HepG2 (cell line): Measurements from ENCODE around the gene SCARB2. TPM values are rescaled to one million over a fixed set of nuclear protein-coding genes. Genes with fewer than 3 reads are reported as not detected.

ENCODE experiments used
- GABPA ChIP-seq, 2 experiments: IDR thresholded peaks; 2 replicates each; pipeline ENCODE4 v1.6.1; 2011 to 2016; ENCODE audit warnings: low read depth in 2 of 2, low read length in 1 of 2, missing biosample characterization in 1 of 2, missing genetic modification characterization in 1 of 2
- HOXA7 ChIP-seq: sonication (generic); formaldehyde crosslinking; IDR thresholded peaks from 2 replicates; pipeline ENCODE4 v1.8.1; 2022; ENCODE audit warnings: mild to moderate bottlenecking, missing genetic modification reagents, moderate library complexity
- MXD1 ChIP-seq: sonication (generic); formaldehyde crosslinking; IDR thresholded peaks from 2 replicates; pipeline ENCODE4 v1.4.0; 2020; ENCODE audit warnings: mild to moderate bottlenecking, missing genetic modification reagents
- NCOA2 ChIP-seq: sonication (generic); formaldehyde crosslinking; IDR thresholded peaks from 2 replicates; pipeline ENCODE4 v1.8.0; 2022; ENCODE audit warnings: inconsistent platforms
- PBX2 ChIP-seq: IDR thresholded peaks from 2 replicates; pipeline ENCODE4 v1.6.1; 2016; ENCODE audit warnings: control low read depth
- ZNF142 ChIP-seq: sonication (generic); formaldehyde crosslinking; IDR thresholded peaks from 2 replicates; pipeline ENCODE4 v1.4.0; 2020; ENCODE audit warnings: missing genetic modification reagents
- ZNF672 ChIP-seq: sonication (generic); formaldehyde crosslinking; IDR thresholded peaks from 2 replicates; pipeline ENCODE4 v1.8.1; 2022; ENCODE audit warnings: missing genetic modification reagents
- ZNF740 ChIP-seq: sonication (generic); formaldehyde crosslinking; IDR thresholded peaks from 2 replicates; pipeline ENCODE4 v1.4.0; 2020; ENCODE audit warnings: missing genetic modification reagents
- ZSCAN5A ChIP-seq: sonication (generic); formaldehyde crosslinking; IDR thresholded peaks from 2 replicates; pipeline ENCODE4 v1.8.0; 2022; ENCODE audit warnings: mild to moderate bottlenecking, missing genetic modification reagents, borderline replicate concordance
- polyA plus RNA-seq, 8 experiments: library from polyadenylated mRNA; depleted of rRNA in 3 of 8; stranded (reverse) in 7 of 8; unstranded in 1 of 8; fragments of >200 nt; fragmentation: Illumina TruSeq in 4 of 8; extraction: Trizol in 4 of 8; gene quantifications; 2 replicates each; pipeline versions ENCODE4 v1.2.1 to v1.2.3, GENCODE V29; 2011 to 2016; ENCODE audit warnings: low read depth in 4 of 8, missing spikeins in 1 of 8, mixed read lengths in 1 of 8; ENCODE audit not compliant: insufficient read depth in 1 of 8
- total RNA-seq, 5 experiments: library from RNA; depleted of rRNA; stranded (reverse); fragments of >200 nt; fragmentation: Illumina TruSeq; extraction: Trizol; gene quantifications; 2 replicates each; pipeline ENCODE4 v1.2.3, GENCODE V29; 2016; ENCODE audit warnings: low read depth in 1 of 5
- TF ChIP-seq, protein P1 (sequence below): sonication (generic); formaldehyde crosslinking; IDR thresholded peaks from 2 replicates; pipeline ENCODE4 v1.9.0; 2021; ENCODE audit warnings: missing genetic modification reagents, borderline replicate concordance
- TF ChIP-seq, protein P2 (sequence below): sonication (generic); formaldehyde crosslinking; IDR thresholded peaks from 2 replicates; pipeline ENCODE4 v1.5.1; 2020; ENCODE audit warnings: missing genetic modification reagents, mild to moderate bottlenecking, borderline replicate concordance

The SCARB2 gene
- total and polyA plus RNA-seq, 2 of the 13 experiments (the other 11 are each of a cell fraction or from before 2014, with no cell fraction given), result 40.6 to 43.4 TPM

DNA sequence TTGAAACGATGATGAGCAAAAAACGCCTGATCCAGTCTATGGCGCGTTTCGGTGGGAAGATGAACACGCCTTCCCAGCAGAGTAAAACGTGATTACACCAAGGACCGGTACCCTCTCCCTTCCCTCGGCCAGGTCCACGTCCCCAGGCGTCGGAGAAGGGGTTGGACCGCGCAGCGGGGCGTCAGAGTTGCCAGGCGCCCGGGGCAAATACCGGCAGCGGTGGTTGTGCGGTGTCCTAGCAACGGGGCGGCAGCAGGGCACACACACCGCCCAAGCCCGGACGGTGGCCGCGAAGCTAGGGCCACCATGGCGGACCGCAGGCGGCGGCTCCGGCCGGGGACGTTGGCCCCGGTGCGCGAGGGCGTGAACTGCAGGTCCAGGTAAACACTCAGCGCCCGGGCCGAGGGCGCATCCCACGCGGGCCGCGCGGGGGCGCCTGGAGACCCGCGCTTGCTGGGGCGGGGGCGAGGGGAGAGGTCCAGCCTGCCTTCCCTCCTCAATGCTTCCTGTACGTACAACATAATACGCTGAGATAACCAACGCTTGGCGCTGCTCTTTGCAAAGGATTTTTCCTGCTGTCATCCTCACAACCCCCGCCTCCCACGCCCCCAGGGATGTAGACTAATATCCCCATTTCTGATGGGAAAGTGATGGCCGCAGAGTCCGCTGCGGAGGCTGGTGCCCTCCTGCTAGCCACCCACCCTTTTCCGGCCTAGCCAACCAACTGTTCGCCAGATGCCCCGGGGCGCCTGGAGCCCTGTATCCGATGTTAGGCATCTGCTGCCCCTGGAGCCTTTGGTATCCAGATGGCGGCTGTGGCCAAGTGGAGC lies 38.0 kb upstream of the SCARB2 start, which contains the start of gene FAM47E (continued):
- peak; percentile 80 for TF ChIP-seq ZNF142 (CRISPR knock-in tag)
- peak; percentile 82 for TF ChIP-seq ZSCAN5A (CRISPR knock-in tag)
- TF ChIP-seq PBX2 (CRISPR knock-in tag), result no peak
- peak; percentile 42; the same call in 1 of the 2 replicates for TF ChIP-seq NCOA2 (CRISPR knock-in tag)
- TF ChIP-seq, protein P1, sequence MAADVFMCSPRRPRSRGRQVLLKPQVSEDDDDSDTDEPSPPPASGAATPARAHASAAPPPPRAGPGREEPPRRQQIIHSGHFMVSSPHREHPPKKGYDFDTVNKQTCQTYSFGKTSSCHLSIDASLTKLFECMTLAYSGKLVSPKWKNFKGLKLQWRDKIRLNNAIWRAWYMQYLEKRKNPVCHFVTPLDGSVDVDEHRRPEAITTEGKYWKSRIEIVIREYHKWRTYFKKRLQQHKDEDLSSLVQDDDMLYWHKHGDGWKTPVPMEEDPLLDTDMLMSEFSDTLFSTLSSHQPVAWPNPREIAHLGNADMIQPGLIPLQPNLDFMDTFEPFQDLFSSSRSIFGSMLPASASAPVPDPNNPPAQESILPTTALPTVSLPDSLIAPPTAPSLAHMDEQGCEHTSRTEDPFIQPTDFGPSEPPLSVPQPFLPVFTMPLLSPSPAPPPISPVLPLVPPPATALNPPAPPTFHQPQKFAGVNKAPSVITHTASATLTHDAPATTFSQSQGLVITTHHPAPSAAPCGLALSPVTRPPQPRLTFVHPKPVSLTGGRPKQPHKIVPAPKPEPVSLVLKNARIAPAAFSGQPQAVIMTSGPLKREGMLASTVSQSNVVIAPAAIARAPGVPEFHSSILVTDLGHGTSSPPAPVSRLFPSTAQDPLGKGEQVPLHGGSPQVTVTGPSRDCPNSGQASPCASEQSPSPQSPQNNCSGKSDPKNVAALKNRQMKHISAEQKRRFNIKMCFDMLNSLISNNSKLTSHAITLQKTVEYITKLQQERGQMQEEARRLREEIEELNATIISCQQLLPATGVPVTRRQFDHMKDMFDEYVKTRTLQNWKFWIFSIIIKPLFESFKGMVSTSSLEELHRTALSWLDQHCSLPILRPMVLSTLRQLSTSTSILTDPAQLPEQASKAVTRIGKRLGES (CRISPR knock-in tag), result no peak
- no peak for TF ChIP-seq ZNF672 (CRISPR knock-in tag)
- no peak for TF ChIP-seq GABPA (IDR thresholded peaks at IDR 0.05; ENCODE audit: low read depth, low read length)
- TF ChIP-seq GABPA (CRISPR knock-in tag; IDR thresholded peaks at IDR 0.05; ENCODE audit: low read depth), result no peak
- TF ChIP-seq, protein P2, sequence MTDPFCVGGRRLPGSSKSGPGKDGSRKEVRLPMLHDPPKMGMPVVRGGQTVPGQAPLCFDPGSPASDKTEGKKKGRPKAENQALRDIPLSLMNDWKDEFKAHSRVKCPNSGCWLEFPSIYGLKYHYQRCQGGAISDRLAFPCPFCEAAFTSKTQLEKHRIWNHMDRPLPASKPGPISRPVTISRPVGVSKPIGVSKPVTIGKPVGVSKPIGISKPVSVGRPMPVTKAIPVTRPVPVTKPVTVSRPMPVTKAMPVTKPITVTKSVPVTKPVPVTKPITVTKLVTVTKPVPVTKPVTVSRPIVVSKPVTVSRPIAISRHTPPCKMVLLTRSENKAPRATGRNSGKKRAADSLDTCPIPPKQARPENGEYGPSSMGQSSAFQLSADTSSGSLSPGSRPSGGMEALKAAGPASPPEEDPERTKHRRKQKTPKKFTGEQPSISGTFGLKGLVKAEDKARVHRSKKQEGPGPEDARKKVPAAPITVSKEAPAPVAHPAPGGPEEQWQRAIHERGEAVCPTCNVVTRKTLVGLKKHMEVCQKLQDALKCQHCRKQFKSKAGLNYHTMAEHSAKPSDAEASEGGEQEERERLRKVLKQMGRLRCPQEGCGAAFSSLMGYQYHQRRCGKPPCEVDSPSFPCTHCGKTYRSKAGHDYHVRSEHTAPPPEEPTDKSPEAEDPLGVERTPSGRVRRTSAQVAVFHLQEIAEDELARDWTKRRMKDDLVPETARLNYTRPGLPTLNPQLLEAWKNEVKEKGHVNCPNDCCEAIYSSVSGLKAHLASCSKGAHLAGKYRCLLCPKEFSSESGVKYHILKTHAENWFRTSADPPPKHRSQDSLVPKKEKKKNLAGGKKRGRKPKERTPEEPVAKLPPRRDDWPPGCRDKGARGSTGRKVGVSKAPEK, result 0 out of 2 replicates have a peak, but pooled peaks have one; percentile 78
- TF ChIP-seq MXD1, result peak; percentile 86
- TF ChIP-seq ZNF740, result no peak
- no peak for TF ChIP-seq HOXA7 (CRISPR knock-in tag)
